Choroid plexus epithelial cell (primary cell): ENCODE results near the gene KCNMA1.
"Not testable (repeated sequence)": the region's sequence is repeated elsewhere in the genome, so short reads cannot be mapped to it uniquely, and the experiment has no call there.

Experiments
- DNase-seq: peaks from one replicate; pipeline ENCODE4 v3.0.0-alpha.2; 2010; ENCODE audit warnings: low read depth
- H3K4me3 ChIP-seq: 2 replicates; pipeline ENCODE4 v1.5.1; 2011; ENCODE audit warnings: low read depth, mild to moderate bottlenecking, control low read depth, low read length, moderate library complexity
- TF ChIP-seq, protein P1 (sequence below): conservative IDR thresholded peaks from 2 replicates; pipeline ENCODE4 v1.5.1; 2011; ENCODE audit warnings: low read depth, mild to moderate bottlenecking, control low read depth, inconsistent platforms, low read length, moderate library complexity

Gene KCNMA1

DNA sequence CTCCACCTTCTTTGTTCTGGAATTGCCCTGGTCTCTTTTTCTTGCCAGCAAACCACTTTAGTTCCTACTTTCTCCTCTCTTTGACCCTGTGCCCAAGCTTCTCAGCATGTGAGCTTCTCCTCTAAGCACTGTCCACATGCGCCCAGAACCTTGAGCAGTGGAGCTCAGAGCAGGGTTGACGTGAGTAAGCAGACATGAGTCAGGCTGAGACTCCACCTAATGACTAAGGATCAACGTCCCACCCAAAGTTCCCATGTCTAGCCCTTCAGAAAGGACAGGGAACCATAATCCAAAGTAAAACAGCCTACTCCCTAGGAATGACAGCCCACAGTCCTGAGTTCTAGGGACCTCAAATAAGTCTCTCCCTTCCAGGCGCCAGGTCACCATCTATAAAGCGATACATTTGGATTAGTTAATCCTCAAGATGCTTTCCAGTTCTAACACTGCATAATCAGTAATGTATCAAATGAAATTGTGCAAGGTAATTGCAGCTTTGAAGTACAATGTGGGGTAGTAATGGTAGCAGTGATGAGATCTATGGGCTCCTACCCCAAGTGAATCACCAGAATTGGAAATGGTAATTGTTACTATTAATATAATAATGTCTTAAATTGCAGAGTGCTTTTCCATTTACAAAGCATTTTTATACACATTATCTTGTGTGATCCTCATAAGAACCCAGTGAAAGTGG, 44.5 kb downstream of the KCNMA1 start:
- DNase-seq = peak; percentile 85
- TF ChIP-seq, protein P1, sequence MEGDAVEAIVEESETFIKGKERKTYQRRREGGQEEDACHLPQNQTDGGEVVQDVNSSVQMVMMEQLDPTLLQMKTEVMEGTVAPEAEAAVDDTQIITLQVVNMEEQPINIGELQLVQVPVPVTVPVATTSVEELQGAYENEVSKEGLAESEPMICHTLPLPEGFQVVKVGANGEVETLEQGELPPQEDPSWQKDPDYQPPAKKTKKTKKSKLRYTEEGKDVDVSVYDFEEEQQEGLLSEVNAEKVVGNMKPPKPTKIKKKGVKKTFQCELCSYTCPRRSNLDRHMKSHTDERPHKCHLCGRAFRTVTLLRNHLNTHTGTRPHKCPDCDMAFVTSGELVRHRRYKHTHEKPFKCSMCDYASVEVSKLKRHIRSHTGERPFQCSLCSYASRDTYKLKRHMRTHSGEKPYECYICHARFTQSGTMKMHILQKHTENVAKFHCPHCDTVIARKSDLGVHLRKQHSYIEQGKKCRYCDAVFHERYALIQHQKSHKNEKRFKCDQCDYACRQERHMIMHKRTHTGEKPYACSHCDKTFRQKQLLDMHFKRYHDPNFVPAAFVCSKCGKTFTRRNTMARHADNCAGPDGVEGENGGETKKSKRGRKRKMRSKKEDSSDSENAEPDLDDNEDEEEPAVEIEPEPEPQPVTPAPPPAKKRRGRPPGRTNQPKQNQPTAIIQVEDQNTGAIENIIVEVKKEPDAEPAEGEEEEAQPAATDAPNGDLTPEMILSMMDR = no peak
- H3K4me3 ChIP-seq = no peak overlapping the region

DNA sequence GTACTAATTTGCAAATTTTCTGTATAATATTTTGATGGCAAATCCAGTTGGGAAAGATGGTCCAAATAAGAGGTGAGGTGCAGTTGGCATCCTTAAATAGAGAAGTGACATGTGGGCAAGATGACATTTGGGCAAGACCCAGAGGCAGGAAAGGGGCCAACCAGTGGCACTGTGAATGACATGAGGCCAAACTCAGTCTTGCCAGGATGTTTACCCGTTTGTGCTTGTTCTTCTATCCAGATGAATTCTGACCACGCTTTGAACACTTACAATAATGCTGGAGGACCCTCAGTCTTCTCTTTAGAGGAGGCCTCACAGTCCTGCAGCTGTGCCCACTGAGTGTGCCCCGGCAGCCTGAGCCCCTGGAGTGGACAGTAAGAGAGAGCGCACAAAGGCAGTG, 45.1 kb downstream of the KCNMA1 start:
- H3K4me3 ChIP-seq = no peak overlapping the region
- no peak for DNase-seq
- TF ChIP-seq, protein P1 = no peak

DNA sequence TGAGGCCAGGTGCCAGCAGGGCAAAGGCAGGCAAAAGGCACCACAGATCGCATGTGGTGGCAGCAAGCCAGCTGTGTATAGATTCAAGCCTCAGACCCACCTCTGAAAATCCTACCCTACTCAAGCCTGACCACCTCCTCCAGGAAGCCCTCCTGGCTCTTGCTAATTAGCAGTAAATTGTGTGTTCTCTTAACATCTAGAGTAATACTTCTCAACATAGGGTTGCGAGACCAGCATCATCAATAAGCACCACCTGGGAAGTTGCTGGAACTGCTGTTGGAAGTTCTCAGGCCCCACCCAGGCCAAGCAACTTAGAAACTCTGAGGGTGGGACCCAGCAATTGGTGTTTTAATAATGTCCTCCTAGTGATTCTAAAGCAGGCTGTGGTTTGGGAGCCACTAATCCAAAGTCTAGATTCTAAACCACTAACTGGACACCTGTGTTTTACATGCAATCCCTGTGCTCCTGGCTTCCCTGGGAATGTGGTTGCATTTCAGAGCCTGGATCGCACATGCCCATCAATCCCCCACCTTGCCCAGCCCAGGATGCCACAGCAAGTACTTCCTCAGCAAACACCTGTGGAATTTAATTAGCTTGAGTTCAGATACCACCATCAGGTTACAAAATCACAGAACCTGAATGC, 46.2 kb downstream of the KCNMA1 start:
- TF ChIP-seq, protein P1 = no peak
- H3K4me3 ChIP-seq = no peak overlapping the region
- no peak for DNase-seq

DNA sequence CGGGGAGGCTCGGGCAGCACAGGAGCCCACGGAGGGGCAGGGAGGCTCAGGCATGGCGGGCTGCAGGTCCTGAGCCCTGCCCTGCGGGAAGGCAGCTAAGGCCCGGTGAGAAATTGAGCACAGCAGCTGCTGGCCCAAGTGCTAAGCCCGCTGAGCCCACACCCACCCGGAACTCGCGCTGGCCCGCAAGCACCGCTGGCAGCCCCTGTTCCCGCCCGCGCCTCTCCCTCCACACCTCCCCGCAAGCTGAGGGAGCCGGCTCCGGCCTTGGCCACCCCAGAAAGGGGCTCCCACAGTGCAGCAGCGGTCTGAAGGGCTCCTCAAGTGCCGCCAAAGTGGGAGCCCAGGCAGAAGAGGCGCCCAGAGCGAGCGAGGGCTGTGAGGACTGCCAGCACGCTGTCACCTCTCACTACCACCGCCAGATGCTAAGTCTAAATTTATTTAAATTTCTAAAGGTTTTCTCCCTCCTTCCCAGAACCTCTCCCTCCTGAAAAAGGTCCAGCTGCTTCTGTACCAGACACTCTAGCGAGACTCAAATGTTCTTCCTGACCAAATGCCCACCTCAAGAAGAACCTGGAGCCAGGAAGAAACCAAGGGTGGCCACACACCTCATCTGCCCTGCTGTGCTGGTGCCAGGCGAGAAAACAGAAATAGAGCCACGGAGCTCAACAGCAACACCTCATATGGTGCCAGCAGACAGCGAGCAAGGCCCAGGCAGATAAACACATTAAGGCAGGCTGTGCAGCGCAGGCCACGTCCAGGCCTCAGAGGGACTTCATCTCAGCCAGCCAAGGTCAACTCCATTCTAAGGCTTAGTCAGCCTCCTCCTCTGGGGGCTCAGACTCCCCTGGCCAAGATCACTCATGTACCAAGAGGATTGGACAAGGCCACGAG, 47.0 kb downstream of the KCNMA1 start:
- H3K4me3 ChIP-seq = no peak overlapping the region
- TF ChIP-seq, protein P1 = no peak
- no peak for DNase-seq

DNA sequence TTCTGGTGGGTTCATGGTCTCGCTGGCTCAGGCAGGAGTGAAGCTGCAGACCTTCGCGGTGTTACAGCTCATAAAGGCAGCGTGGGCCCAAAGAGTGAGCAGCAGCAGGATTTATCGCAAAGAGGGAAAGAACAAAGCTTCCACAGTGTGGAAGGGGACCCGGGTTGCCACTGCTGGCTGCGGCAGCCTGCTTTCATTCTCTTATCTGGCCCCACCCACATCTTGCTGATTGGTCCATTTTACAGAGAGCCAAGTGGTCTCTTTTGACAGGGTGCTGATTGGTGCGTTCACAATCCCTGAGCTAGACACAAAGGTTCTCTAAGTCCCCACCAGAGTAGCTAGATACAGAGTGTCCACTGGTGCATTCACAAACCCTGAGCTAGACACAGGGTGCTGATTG, 47.9 kb downstream of the KCNMA1 start:
- DNase-seq, H3K4me3 ChIP-seq: not testable (repeated sequence)

DNA sequence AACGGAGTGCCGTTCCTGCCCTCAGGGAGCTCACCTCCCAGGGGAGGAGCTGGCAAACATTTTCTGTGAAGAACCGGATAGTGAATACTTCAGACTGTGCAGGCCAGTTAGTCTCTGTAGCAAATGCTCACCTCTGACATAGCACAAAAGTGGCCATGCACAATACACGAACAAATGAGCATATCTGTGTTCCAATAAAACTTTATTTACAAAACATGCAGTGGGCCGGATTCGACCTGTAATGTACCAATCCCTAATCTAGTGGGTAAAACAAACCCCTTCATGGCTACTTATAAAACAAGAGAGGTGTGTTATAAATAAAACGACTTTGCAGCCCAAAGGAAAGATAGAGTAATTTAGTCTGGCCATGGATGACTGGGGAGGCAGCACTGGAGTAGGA, 48.7 kb downstream of the KCNMA1 start:
- DNase-seq = no peak
- TF ChIP-seq, protein P1 = no peak
- no peak overlapping the region for H3K4me3 ChIP-seq

DNA sequence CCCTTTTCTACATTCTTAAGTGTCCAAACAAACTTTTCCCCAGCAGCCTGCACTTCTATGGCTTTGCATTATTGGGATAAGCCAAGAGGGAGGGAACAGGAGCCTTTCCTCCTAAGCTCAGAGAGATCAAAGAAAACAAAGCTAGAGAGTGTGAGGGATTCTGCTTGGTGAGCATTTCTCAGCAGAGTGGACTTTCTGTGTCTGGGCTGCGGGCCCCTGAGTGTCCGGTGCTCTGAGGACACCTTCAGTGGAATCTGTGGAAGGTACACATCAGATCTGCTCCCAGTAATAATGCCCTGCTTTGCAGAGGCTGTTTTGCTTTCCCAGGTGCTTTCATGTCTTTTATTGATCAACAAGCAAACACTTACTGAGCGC, 50.2 kb downstream of the KCNMA1 start:
- DNase-seq = no peak
- TF ChIP-seq, protein P1 = peak; percentile 10
- no peak overlapping the region for H3K4me3 ChIP-seq
